GM18520 (cell line): ENCODE measurements around the gene FBXO21.
"Not testable (repeated sequence)": the region's sequence is repeated elsewhere in the genome, so short reads cannot be mapped to it uniquely, and the experiment has no call there.

ENCODE experiments used
- ATAC-seq: cut with Tn5 transposase; IDR thresholded peaks from one replicate; pipeline ENCODE4 v1.9.1; 2021; ENCODE audit not compliant: unreplicated experiment

The FBXO21 gene

GRCh38 chr12:117190210-117190781 lies at the start of gene FBXO21:
TSS of gene FBXO21 (minus strand) at chr12:117190470. CDS start at chr12:117190456, 14 bp downstream.
- peak; percentile 79 for ATAC-seq

GRCh38 chr12:117236456-117237001 lies 46.3 kb upstream of the FBXO21 start:
- no peak for ATAC-seq

GRCh38 chr12:117235261-117235660 lies 45.0 kb upstream of the FBXO21 start:
- ATAC-seq = no peak

GRCh38 chr12:117234441-117234840 lies 44.2 kb upstream of the FBXO21 start:
- ATAC-seq = no peak

- no peak for ATAC-seq
Measured at GRCh38 chr12:117231750-117232149, 41.5 kb upstream of the FBXO21 start.

GRCh38 chr12:117228239-117228638 lies 38.0 kb upstream of the FBXO21 start:
- ATAC-seq = no peak

- ATAC-seq = no peak
Measured at GRCh38 chr12:117227000-117227653, 36.9 kb upstream of the FBXO21 start.

- no peak for ATAC-seq
Measured at GRCh38 chr12:117226505-117226904, 36.2 kb upstream of the FBXO21 start.

- no peak for ATAC-seq
Measured at GRCh38 chr12:117225179-117225578, 34.9 kb upstream of the FBXO21 start.

GRCh38 chr12:117220947-117221346 lies 30.7 kb upstream of the FBXO21 start:
- ATAC-seq = not testable (repeated sequence)

GRCh38 chr12:117218149-117218548 lies 27.9 kb upstream of the FBXO21 start:
- ATAC-seq = no peak

GRCh38 chr12:117216686-117217085 lies 26.4 kb upstream of the FBXO21 start:
- no peak for ATAC-seq

GRCh38 chr12:117214797-117215196 lies 24.5 kb upstream of the FBXO21 start:
- ATAC-seq = no peak

GRCh38 chr12:117213295-117213808 lies 23.1 kb upstream of the FBXO21 start:
- ATAC-seq = no peak

- no peak for ATAC-seq
Measured at GRCh38 chr12:117212563-117213190, 22.4 kb upstream of the FBXO21 start.

GRCh38 chr12:117210266-117210918 lies 20.1 kb upstream of the FBXO21 start:
- ATAC-seq = no peak

- ATAC-seq = no peak
Measured at GRCh38 chr12:117209626-117210025, 19.4 kb upstream of the FBXO21 start.

GRCh38 chr12:117208811-117209455 lies 18.7 kb upstream of the FBXO21 start:
- ATAC-seq = no peak

- no peak for ATAC-seq
Measured at GRCh38 chr12:117208206-117208605, 17.9 kb upstream of the FBXO21 start.

- ATAC-seq = no peak
Measured at GRCh38 chr12:117207675-117208074, 17.4 kb upstream of the FBXO21 start.

GRCh38 chr12:117202556-117202955 lies 12.3 kb upstream of the FBXO21 start:
- no peak for ATAC-seq
